Measurements from ENCODE around the gene LRMDA. TPM values are rescaled to one million over a fixed set of nuclear protein-coding genes. Genes with fewer than 3 reads are reported as not detected.

The LRMDA gene
- total RNA-seq, 4 donors from 2014 or later = 2.2 to 7.8 (median 4.5) TPM

GRCh38 chr10:76436981-76437380 lies 1005.6 kb downstream of the LRMDA start:
- intact Hi-C loops (cut with DNase I; ENCODE audit: low total_unique reads) = no loop called here
- Histone ChIP-seq H3K4me1 (peaks cover 0 to 6% (median 2%) of the 10 kb centered on the region in 4 donors), H3K27me3 (no peaks in the 10 kb centered on the region), H3K36me3 (no peaks in the 10 kb centered on the region), H3K27ac (no peak overlapping the region), H3K4me3 (no peak overlapping the region), H3K9me3 (no peaks in the 10 kb centered on the region)
- DNase-seq = no peak
- TF ChIP-seq CTCF (IDR thresholded peaks at IDR 0.05) (no peak), POLR2AphosphoS5 (IDR thresholded peaks at IDR 0.05) (no peak)
- in situ Hi-C loops (cut with MboI; ENCODE audit: low pct_ligation_motif_present in 1 of 4, low pct_unique_long_range_greater_than_20kb in 1 of 4, low sequenced_read_pairs in 3 of 4) = no loop called here
- 77 to 86% methylated on average over 1 of the region's 1 CpG for WGBS, 2 donors (ENCODE audit: low coverage in 1 of 2)

GRCh38 chr10:76440426-76440825 lies 1009.0 kb downstream of the LRMDA start:
- Histone ChIP-seq H3K4me1 (peaks cover 3 to 9% (median 8%) of the 10 kb centered on the region in 4 donors), H3K36me3 (no peaks in the 10 kb centered on the region), H3K4me3 (no peak overlapping the region), H3K27ac (no peak overlapping the region), H3K27me3 (no peaks in the 10 kb centered on the region), H3K9me3 (no peaks in the 10 kb centered on the region)
- TF ChIP-seq POLR2A (IDR thresholded peaks at IDR 0.05) = no peak
- no peak for TF ChIP-seq CTCF (IDR thresholded peaks at IDR 0.05)
- no peak for TF ChIP-seq EP300 (IDR thresholded peaks at IDR 0.05; ENCODE audit: low read depth)
- no peak for TF ChIP-seq POLR2AphosphoS5 (IDR thresholded peaks at IDR 0.05)
- no peak for DNase-seq
- in situ Hi-C loops (cut with MboI; ENCODE audit: low pct_ligation_motif_present in 1 of 4, low pct_unique_long_range_greater_than_20kb in 1 of 4, low sequenced_read_pairs in 3 of 4) = no loop called here
- intact Hi-C loops (cut with DNase I; ENCODE audit: low total_unique reads) = no loop called here
- WGBS, 2 donors (ENCODE audit: low coverage in 1 of 2) = 75 to 81% methylated on average over 2 to 5 of the region's 5 CpGs

GRCh38 chr10:76442113-76442512 lies 1010.7 kb downstream of the LRMDA start:
- Histone ChIP-seq H3K27ac (no peak overlapping the region), H3K27me3 (no peaks in the 10 kb centered on the region), H3K4me3 (no peak overlapping the region), H3K9me3 (no peaks in the 10 kb centered on the region), H3K4me1 (peaks cover 4 to 9% (median 8%) of the 10 kb centered on the region in 4 donors), H3K36me3 (no peaks in the 10 kb centered on the region)
- 85 to 90% methylated on average over 4 to 5 of the region's 5 CpGs for WGBS, 2 donors (ENCODE audit: low coverage in 1 of 2)
- DNase-seq = no peak
- in situ Hi-C loops (cut with MboI; ENCODE audit: low pct_ligation_motif_present in 1 of 4, low pct_unique_long_range_greater_than_20kb in 1 of 4, low sequenced_read_pairs in 3 of 4) (no loop called here), intact Hi-C loops (cut with DNase I; ENCODE audit: low total_unique reads) (no loop called here)
- TF ChIP-seq POLR2AphosphoS5 (IDR thresholded peaks at IDR 0.05) (no peak), EP300 (IDR thresholded peaks at IDR 0.05; ENCODE audit: low read depth) (no peak), POLR2A (IDR thresholded peaks at IDR 0.05) (no peak), CTCF (IDR thresholded peaks at IDR 0.05) (no peak)

GRCh38 chr10:76444034-76444800 lies 1012.8 kb downstream of the LRMDA start:
- DNase-seq = peak; percentile 19
- intact Hi-C loops (cut with DNase I; ENCODE audit: low total_unique reads) (no loop called here), in situ Hi-C loops (cut with MboI; ENCODE audit: low pct_ligation_motif_present in 1 of 4, low pct_unique_long_range_greater_than_20kb in 1 of 4, low sequenced_read_pairs in 3 of 4) (no loop called here)
- H3K27me3 ChIP-seq = no peaks in the 10 kb centered on the region
- TF ChIP-seq CTCF (IDR thresholded peaks at IDR 0.05) (no peak), POLR2AphosphoS5 (IDR thresholded peaks at IDR 0.05) (peak in 1 of 3 donors; percentile 41), POLR2A (IDR thresholded peaks at IDR 0.05) (no peak), EP300 (IDR thresholded peaks at IDR 0.05; ENCODE audit: low read depth) (no peak)
- H3K9me3 ChIP-seq = no peaks in the 10 kb centered on the region
- H3K27ac ChIP-seq = peak overlapping the region in 3 of 4 donors; percentile 13 to 47 (median 22)
- peaks cover 4 to 9% (median 8%) of the 10 kb centered on the region in 4 donors for H3K4me1 ChIP-seq
- H3K4me3 ChIP-seq = no peak overlapping the region
- no peaks in the 10 kb centered on the region for H3K36me3 ChIP-seq
- WGBS, 2 donors (ENCODE audit: low coverage in 1 of 2) = 55 to 92% methylated on average over 3 to 6 of the region's 6 CpGs

Measured in transverse colon (tissue), 4 donors.